SKM-1 treated with dmso at 0.1 percent for 144 hours (cell line): ENCODE measurements around the gene SCARF2.
"Not testable (repeated sequence)": the region's sequence is repeated elsewhere in the genome, so short reads cannot be mapped to it uniquely, and the experiment has no call there.

Experiments
- DNase-seq: peaks from one replicate; lab custom pipeline; 2025; ENCODE audit not compliant: unreplicated experiment; lab: John Stamatoyannopoulos, UW

The SCARF2 gene

GRCh38 chr22:20463324-20464095 is 25.9 kb upstream of the SCARF2 start:
- DNase-seq: peak; percentile 94

- DNase-seq: no peak
Observed at GRCh38 chr22:20459862-20460261, 22.2 kb upstream of the SCARF2 start.

GRCh38 chr22:20459152-20459542 is 21.5 kb upstream of the SCARF2 start:
- no peak for DNase-seq

GRCh38 chr22:20458530-20459151 is 21.0 kb upstream of the SCARF2 start:
- no peak for DNase-seq

GRCh38 chr22:20457506-20458240 is 20.0 kb upstream of the SCARF2 start:
- DNase-seq: no peak

GRCh38 chr22:20456722-20457076 is 19.1 kb upstream of the SCARF2 start:
- DNase-seq: no peak

GRCh38 chr22:20456064-20456721 is 18.6 kb upstream of the SCARF2 start:
- peak; percentile 86 for DNase-seq

GRCh38 chr22:20455709-20456063 is 18.1 kb upstream of the SCARF2 start:
- no peak for DNase-seq

GRCh38 chr22:20453222-20453621 is 15.6 kb upstream of the SCARF2 start:
- no peak for DNase-seq

- no peak for DNase-seq
Observed at GRCh38 chr22:20451920-20452319, 14.3 kb upstream of the SCARF2 start.

GRCh38 chr22:20451129-20451778 is 13.6 kb upstream of the SCARF2 start:
- DNase-seq: not testable (repeated sequence)

- DNase-seq: no peak
Observed at GRCh38 chr22:20450551-20450906, 12.9 kb upstream of the SCARF2 start.

- DNase-seq: no peak
Observed at GRCh38 chr22:20449819-20450550, 12.4 kb upstream of the SCARF2 start.

- DNase-seq: no peak
Observed at GRCh38 chr22:20448630-20449029, 11.0 kb upstream of the SCARF2 start.

GRCh38 chr22:20446383-20446970 is 8.9 kb upstream of the SCARF2 start:
- no peak for DNase-seq

- no peak for DNase-seq
Observed at GRCh38 chr22:20444325-20444724, 6.7 kb upstream of the SCARF2 start.

- DNase-seq: no peak
Observed at GRCh38 chr22:20442485-20443284, 5.1 kb upstream of the SCARF2 start.

GRCh38 chr22:20441631-20442484 is 4.2 kb upstream of the SCARF2 start:
- DNase-seq: no peak
